ENCODE results near the gene HSD3B1. TPM values are rescaled to one million over a fixed set of nuclear protein-coding genes. Genes with fewer than 3 reads are reported as not detected.
"Not testable (repeated sequence)": the region's sequence is repeated elsewhere in the genome, so short reads cannot be mapped to it uniquely, and the experiment has no call there.

HSD3B1 gene
- total RNA-seq, 2 experiments from 2014 or later = not detected

- Mint-ChIP-seq H3K4me3 (no peak overlapping the region), H3K4me1 (ENCODE audit: low read depth) (no peaks in the 10 kb centered on the region), H3K9me3 (no peaks in the 10 kb centered on the region), H3K36me3 (ENCODE audit: low read depth) (no peaks in the 10 kb centered on the region), H3K27me3 (peaks cover 4% of the 10 kb centered on the region), H3K27ac (no peak overlapping the region)
- POLR2A ChIA-PET = no interaction called here
- Histone ChIP-seq H3K27ac (ENCODE audit: low read depth in 1 of 2, low read length in 2 of 2) (no peak overlapping the region), H3K27me3 (ENCODE audit: control insufficient read depth in 1 of 2, insufficient read depth in 2 of 2, low read length in 2 of 2) (peaks cover 0 to 2% of the 10 kb centered on the region in 2 experiments), H3K4me1 (ENCODE audit: insufficient read depth, low read length) (no peaks in the 10 kb centered on the region), H3K36me3 (ENCODE audit: insufficient read depth, low read length) (no peaks in the 10 kb centered on the region), H3K4me3 (ENCODE audit: low read length) (no peak overlapping the region), H3K9me3 (ENCODE audit: control insufficient read depth in 1 of 2, insufficient read depth in 1 of 2, low read length in 2 of 2) (no peaks in the 10 kb centered on the region)
- ATAC-seq (ENCODE audit: poor library complexity) (no peak), DNase-seq (no peak)
- intact Hi-C loops (cut with DNase I, micrococcal nuclease) = no loop called here
- CTCF ChIA-PET = no interaction called here
- TF ChIP-seq CTCF (IDR thresholded peaks at IDR 0.05) = no peak
Observed at GRCh38 chr1:119516680-119517079, 9.7 kb downstream of the HSD3B1 start.

GRCh38 chr1:119517667-119518066 lies 10.7 kb downstream of the HSD3B1 start:
- H3K27ac Mint-ChIP-seq; H3K36me3 Mint-ChIP-seq (ENCODE audit: low read depth); H3K27me3 ChIP-seq (ENCODE audit: control insufficient read depth in 1 of 2, insufficient read depth in 2 of 2, low read length in 2 of 2); ATAC-seq (ENCODE audit: poor library complexity); H3K4me1 Mint-ChIP-seq (ENCODE audit: low read depth); H3K4me1 ChIP-seq (ENCODE audit: insufficient read depth, low read length); DNase-seq; POLR2A ChIA-PET; CTCF ChIA-PET; H3K4me3 Mint-ChIP-seq; H3K9me3 ChIP-seq (ENCODE audit: control insufficient read depth in 1 of 2, insufficient read depth in 1 of 2, low read length in 2 of 2); H3K4me3 ChIP-seq (ENCODE audit: low read length); H3K36me3 ChIP-seq (ENCODE audit: insufficient read depth, low read length); H3K27ac ChIP-seq (ENCODE audit: low read depth in 1 of 2, low read length in 2 of 2); intact Hi-C loops (cut with DNase I, micrococcal nuclease); H3K9me3 Mint-ChIP-seq: not testable (repeated sequence)
- H3K27me3 Mint-ChIP-seq = peaks cover 10% of the 10 kb centered on the region

GRCh38 chr1:119531606-119532323 lies 24.8 kb downstream of the HSD3B1 start:
- H3K4me3 Mint-ChIP-seq = no peak overlapping the region
- no peaks in the 10 kb centered on the region for H3K36me3 Mint-ChIP-seq (ENCODE audit: low read depth)
- Histone ChIP-seq H3K4me3 (ENCODE audit: low read length) (no peak overlapping the region), H3K27ac (ENCODE audit: low read depth in 1 of 2, low read length in 2 of 2) (no peak overlapping the region), H3K4me1 (ENCODE audit: insufficient read depth, low read length) (no peaks in the 10 kb centered on the region), H3K36me3 (ENCODE audit: insufficient read depth, low read length) (no peaks in the 10 kb centered on the region), H3K27me3 (ENCODE audit: control insufficient read depth in 1 of 2, insufficient read depth in 2 of 2, low read length in 2 of 2) (no peaks in the 10 kb centered on the region), H3K9me3 (ENCODE audit: control insufficient read depth in 1 of 2, insufficient read depth in 1 of 2, low read length in 2 of 2) (peaks cover 0 to 7% of the 10 kb centered on the region in 2 experiments)
- no peak for ATAC-seq (ENCODE audit: poor library complexity)
- ChIA-PET POLR2A (no interaction called here), CTCF (no interaction called here)
- no peak overlapping the region for H3K27ac Mint-ChIP-seq
- H3K27me3 Mint-ChIP-seq = no peaks in the 10 kb centered on the region
- intact Hi-C loops (cut with DNase I, micrococcal nuclease) = no loop called here
- no peak for TF ChIP-seq CTCF (IDR thresholded peaks at IDR 0.05)
- H3K9me3 Mint-ChIP-seq = peaks cover 2% of the 10 kb centered on the region
- H3K4me1 Mint-ChIP-seq (ENCODE audit: low read depth) = no peaks in the 10 kb centered on the region
- no peak for DNase-seq
